Liver (tissue), 9 donors: ENCODE data around the gene SATB2. TPM values are rescaled to one million over a fixed set of nuclear protein-coding genes. Genes with fewer than 3 reads are reported as not detected.

ENCODE experiments used
- DNase-seq: peaks from one replicate; pipeline ENCODE4 v3.0.0-alpha.2; 2017; ENCODE audit warnings: low spot score
- H3K27ac ChIP-seq, 2 donors: one replicate each; pipeline ENCODE4 v1.7.0; 2013; ENCODE audit warnings: inconsistent platforms in 2 of 2, low read length in 2 of 2, control low read depth in 1 of 2, low read depth in 1 of 2, mild to moderate bottlenecking in 1 of 2
- H3K27me3 ChIP-seq, 4 donors: one replicate each; pipeline versions ENCODE4 v1.6.1 to v1.7.0; 2013; ENCODE audit warnings: low read length in 3 of 4, inconsistent platforms in 1 of 4, mild to moderate bottlenecking in 1 of 4, moderate library complexity in 1 of 4; ENCODE audit not compliant: control insufficient read depth in 4 of 4, insufficient read depth in 4 of 4
- H3K36me3 ChIP-seq, 4 donors: one replicate each; pipeline versions ENCODE4 v1.6.1 to v1.7.0; 2013; ENCODE audit warnings: low read length in 3 of 4, mild to moderate bottlenecking in 3 of 4, low read depth in 1 of 4, moderate library complexity in 1 of 4; ENCODE audit not compliant: control insufficient read depth in 4 of 4, insufficient read depth in 3 of 4
- H3K4me1 ChIP-seq, 4 donors: one replicate each; pipeline versions ENCODE4 v1.6.1 to v1.7.0; 2013; ENCODE audit warnings: low read length in 3 of 4, mild to moderate bottlenecking in 3 of 4, moderate library complexity in 1 of 4; ENCODE audit not compliant: control insufficient read depth in 4 of 4, insufficient read depth in 4 of 4
- H3K4me3 ChIP-seq, 3 donors: one replicate each; pipeline versions ENCODE4 v1.6.1 to v1.7.0; 2013; ENCODE audit warnings: low read length in 3 of 3, control low read depth in 1 of 3, low read depth in 1 of 3, mild to moderate bottlenecking in 1 of 3
- H3K9ac ChIP-seq, 2 donors: one replicate each; pipeline ENCODE4 v1.7.0; 2013; ENCODE audit warnings: low read length in 2 of 2, mild to moderate bottlenecking in 2 of 2, moderate library complexity in 2 of 2, control low read depth in 1 of 2, low read depth in 1 of 2
- H3K9me3 ChIP-seq, 4 donors: one replicate each; pipeline versions ENCODE4 v1.6.1 to v1.7.0; 2013; ENCODE audit warnings: low read length in 3 of 4; ENCODE audit not compliant: control insufficient read depth in 4 of 4
- EGR1 ChIP-seq, 2 donors: IDR thresholded peaks; 2 replicates each; pipeline ENCODE4 v1.6.1; 2016 to 2018; ENCODE audit warnings: antibody characterized with exemption in 2 of 2, low read depth in 2 of 2
- FOXA1 ChIP-seq: IDR thresholded peaks from 2 replicates; pipeline ENCODE4 v1.6.1; 2016; ENCODE audit warnings: antibody characterized with exemption
- GABPA ChIP-seq, 2 donors: IDR thresholded peaks in 1 of 2; conservative IDR thresholded peaks in 1 of 2; 2 replicates each; pipeline ENCODE4 v1.6.1; 2016; ENCODE audit warnings: antibody characterized with exemption in 2 of 2, mild to moderate bottlenecking in 1 of 2, moderate library complexity in 1 of 2
- HNF4A ChIP-seq, 2 donors: conservative IDR thresholded peaks; 2 replicates each; pipeline ENCODE4 v1.6.1; 2016; ENCODE audit warnings: antibody characterized with exemption in 2 of 2, mild to moderate bottlenecking in 2 of 2
- HNF4G ChIP-seq: IDR thresholded peaks from 2 replicates; pipeline ENCODE4 v1.6.1; 2016; ENCODE audit warnings: antibody characterized with exemption
- JUND ChIP-seq, 2 donors: IDR thresholded peaks; 2 replicates each; pipeline ENCODE4 v1.6.1; 2016; ENCODE audit warnings: antibody characterized with exemption in 2 of 2
- NR2F2 ChIP-seq: IDR thresholded peaks from 2 replicates; pipeline ENCODE4 v1.6.1; 2016; ENCODE audit warnings: antibody characterized with exemption
- RAD21 ChIP-seq, 2 donors: IDR thresholded peaks; 2 replicates each; pipeline ENCODE4 v1.6.1; 2016; ENCODE audit warnings: antibody characterized with exemption in 2 of 2, mild to moderate bottlenecking in 2 of 2
- SP1 ChIP-seq: IDR thresholded peaks from 2 replicates; pipeline ENCODE4 v1.6.1; 2018; ENCODE audit warnings: antibody characterized with exemption, mild to moderate bottlenecking
- TAF1 ChIP-seq: conservative IDR thresholded peaks from 2 replicates; pipeline ENCODE4 v1.6.1; 2016; ENCODE audit warnings: antibody characterized with exemption, mild to moderate bottlenecking
- YY1 ChIP-seq: IDR thresholded peaks from 2 replicates; pipeline ENCODE4 v1.6.1; 2016; ENCODE audit warnings: antibody characterized with exemption, mild to moderate bottlenecking
- WGBS: extraction: QIAGEN DNeasy Blood & Tissue Kit; methylation state at CpG from one replicate; pipeline ENCODE4 v1.1.7; 2013; 5-methylcytosine and 5-hydroxymethylcytosine counted together
- polyA plus RNA-seq, 2 donors: library from polyadenylated mRNA; stranded (reverse) in 1 of 2; unstranded in 1 of 2; fragments of 200-250 nt in 1 of 2; fragments of >200 nt in 1 of 2; fragmentation: Nextera tagmentation in 1 of 2; extraction: Ambion mirVana in 1 of 2; gene quantifications; one replicate each; pipeline versions ENCODE4 v1.2.1 to v1.2.3, GENCODE V29; 2013 to 2015
- total RNA-seq, 2 donors: library from RNA; depleted of rRNA; stranded (reverse); fragments of >200 nt; gene quantifications; one replicate each; pipeline ENCODE4 v1.2.3, GENCODE V29; 2014
- TF ChIP-seq, protein P1 (sequence below): IDR thresholded peaks from 2 replicates; pipeline ENCODE4 v1.6.1; 2016; ENCODE audit warnings: antibody characterized with exemption
- TF ChIP-seq, protein P2 (sequence below): IDR thresholded peaks from 2 replicates; pipeline ENCODE4 v1.6.1; 2016; ENCODE audit warnings: antibody characterized with exemption
- TF ChIP-seq, protein P3 (sequence below): fragments of 150-350 bp; IDR thresholded peaks from 2 replicates; pipeline ENCODE4 v1.5.1; 2017; ENCODE audit warnings: improper control_type of control experiment, low read depth, low read length; ENCODE audit not compliant: missing input control
- TF ChIP-seq, protein P4 (sequence below): IDR thresholded peaks from 2 replicates; pipeline ENCODE4 v1.6.1; 2016; ENCODE audit warnings: antibody characterized with exemption
- donor health status: healthy.
- donor health status: healthy.
- donor health status: healthy.
- donor health status: healthy.
- donor health status: healthy.

Gene SATB2
- total and polyA plus RNA-seq, 4 donors = 0.19 to 2.3 (median 0.91) TPM

DNA sequence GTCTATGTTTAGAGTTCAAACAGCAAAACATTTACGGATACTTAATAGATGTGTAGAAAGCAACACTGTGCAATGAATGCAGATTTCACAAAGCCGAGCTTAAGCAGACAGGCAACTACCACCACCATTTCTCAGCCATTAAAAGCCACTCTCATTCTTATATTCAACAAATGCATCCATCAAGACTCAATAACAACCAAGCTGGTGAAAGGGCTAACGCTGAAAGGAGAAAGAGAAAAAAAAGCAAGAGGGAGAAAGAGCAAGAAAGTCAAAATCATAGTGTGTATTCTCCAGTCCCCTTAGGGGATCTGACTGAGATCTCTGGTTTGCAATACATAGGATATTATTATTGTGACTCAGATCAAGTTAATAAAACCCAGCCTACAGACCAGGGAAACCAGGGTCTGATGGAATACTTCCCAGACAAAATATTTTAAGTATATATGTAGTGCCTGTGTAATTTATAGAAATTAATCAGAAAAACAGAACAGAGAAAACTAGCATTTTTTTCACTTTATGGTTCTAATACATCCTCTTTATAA, 14.1 kb downstream of the SATB2 start:
- H3K9ac ChIP-seq = no peak overlapping the region
- no peak overlapping the region for H3K27ac ChIP-seq
- H3K36me3 ChIP-seq = no peaks in the 10 kb centered on the region
- no peak overlapping the region for H3K4me3 ChIP-seq
- DNase-seq = no peak
- H3K27me3 ChIP-seq = no peaks in the 10 kb centered on the region
- H3K9me3 ChIP-seq = no peaks in the 10 kb centered on the region
- TF ChIP-seq EGR1 (IDR thresholded peaks at IDR 0.05; ENCODE audit: low read depth in 2 of 2) (no peak), JUND (IDR thresholded peaks at IDR 0.05) (no peak), NR2F2 (no peak), RAD21 (IDR thresholded peaks at IDR 0.05) (no peak), FOXA1 (no peak), SP1 (no peak), GABPA (IDR thresholded peaks at IDR 0.05 in 1 of 2, conservative IDR thresholded peaks at IDR 0.05 in 1 of 2) (no peak)
- TF ChIP-seq, protein P1, sequence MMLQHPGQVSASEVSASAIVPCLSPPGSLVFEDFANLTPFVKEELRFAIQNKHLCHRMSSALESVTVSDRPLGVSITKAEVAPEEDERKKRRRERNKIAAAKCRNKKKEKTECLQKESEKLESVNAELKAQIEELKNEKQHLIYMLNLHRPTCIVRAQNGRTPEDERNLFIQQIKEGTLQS = no peak
- TF ChIP-seq, protein P2, sequence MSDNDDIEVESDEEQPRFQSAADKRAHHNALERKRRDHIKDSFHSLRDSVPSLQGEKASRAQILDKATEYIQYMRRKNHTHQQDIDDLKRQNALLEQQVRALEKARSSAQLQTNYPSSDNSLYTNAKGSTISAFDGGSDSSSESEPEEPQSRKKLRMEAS = no peak
- TF ChIP-seq, protein P3, sequence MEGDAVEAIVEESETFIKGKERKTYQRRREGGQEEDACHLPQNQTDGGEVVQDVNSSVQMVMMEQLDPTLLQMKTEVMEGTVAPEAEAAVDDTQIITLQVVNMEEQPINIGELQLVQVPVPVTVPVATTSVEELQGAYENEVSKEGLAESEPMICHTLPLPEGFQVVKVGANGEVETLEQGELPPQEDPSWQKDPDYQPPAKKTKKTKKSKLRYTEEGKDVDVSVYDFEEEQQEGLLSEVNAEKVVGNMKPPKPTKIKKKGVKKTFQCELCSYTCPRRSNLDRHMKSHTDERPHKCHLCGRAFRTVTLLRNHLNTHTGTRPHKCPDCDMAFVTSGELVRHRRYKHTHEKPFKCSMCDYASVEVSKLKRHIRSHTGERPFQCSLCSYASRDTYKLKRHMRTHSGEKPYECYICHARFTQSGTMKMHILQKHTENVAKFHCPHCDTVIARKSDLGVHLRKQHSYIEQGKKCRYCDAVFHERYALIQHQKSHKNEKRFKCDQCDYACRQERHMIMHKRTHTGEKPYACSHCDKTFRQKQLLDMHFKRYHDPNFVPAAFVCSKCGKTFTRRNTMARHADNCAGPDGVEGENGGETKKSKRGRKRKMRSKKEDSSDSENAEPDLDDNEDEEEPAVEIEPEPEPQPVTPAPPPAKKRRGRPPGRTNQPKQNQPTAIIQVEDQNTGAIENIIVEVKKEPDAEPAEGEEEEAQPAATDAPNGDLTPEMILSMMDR = no peak
- 71% methylated on average over 3 of the region's 3 CpGs for WGBS
- peaks cover 0 to 2% (median 0%) of the 10 kb centered on the region in 4 donors for H3K4me1 ChIP-seq

DNA sequence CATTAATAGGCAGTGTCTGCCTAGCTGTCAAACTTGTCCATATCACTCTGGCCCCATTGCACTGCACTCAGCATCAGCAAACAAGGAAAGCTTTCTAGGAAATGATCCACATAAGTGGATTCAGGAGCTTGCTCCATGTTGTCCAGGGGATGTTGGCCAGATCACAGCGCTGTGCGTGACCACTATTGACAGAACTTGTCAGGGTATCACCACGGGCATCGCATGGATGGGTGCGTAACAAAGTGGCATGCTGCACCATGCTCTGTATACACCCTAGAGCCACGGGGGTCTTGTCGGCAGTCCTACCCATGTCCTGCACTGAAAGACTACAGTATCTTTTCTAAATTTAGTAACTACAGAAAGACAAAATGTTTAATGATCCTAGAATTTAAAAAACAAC, 15.6 kb downstream of the SATB2 start:
- H3K27ac ChIP-seq = no peak overlapping the region
- no peak for DNase-seq
- H3K9ac ChIP-seq = no peak overlapping the region
- H3K27me3 ChIP-seq = no peaks in the 10 kb centered on the region
- WGBS = 95% methylated on average over 7 of the region's 7 CpGs
- H3K4me3 ChIP-seq = no peak overlapping the region
- peaks cover 0 to 2% (median 0%) of the 10 kb centered on the region in 4 donors for H3K4me1 ChIP-seq
- no peaks in the 10 kb centered on the region for H3K36me3 ChIP-seq
- H3K9me3 ChIP-seq = no peaks in the 10 kb centered on the region
- TF ChIP-seq HNF4A (conservative IDR thresholded peaks at IDR 0.05) = no peak
- no peak for TF ChIP-seq HNF4G
- TF ChIP-seq EGR1 (IDR thresholded peaks at IDR 0.05; ENCODE audit: low read depth in 2 of 2) = no peak
- TF ChIP-seq GABPA (IDR thresholded peaks at IDR 0.05 in 1 of 2, conservative IDR thresholded peaks at IDR 0.05 in 1 of 2) = no peak
- TF ChIP-seq, protein P4, sequence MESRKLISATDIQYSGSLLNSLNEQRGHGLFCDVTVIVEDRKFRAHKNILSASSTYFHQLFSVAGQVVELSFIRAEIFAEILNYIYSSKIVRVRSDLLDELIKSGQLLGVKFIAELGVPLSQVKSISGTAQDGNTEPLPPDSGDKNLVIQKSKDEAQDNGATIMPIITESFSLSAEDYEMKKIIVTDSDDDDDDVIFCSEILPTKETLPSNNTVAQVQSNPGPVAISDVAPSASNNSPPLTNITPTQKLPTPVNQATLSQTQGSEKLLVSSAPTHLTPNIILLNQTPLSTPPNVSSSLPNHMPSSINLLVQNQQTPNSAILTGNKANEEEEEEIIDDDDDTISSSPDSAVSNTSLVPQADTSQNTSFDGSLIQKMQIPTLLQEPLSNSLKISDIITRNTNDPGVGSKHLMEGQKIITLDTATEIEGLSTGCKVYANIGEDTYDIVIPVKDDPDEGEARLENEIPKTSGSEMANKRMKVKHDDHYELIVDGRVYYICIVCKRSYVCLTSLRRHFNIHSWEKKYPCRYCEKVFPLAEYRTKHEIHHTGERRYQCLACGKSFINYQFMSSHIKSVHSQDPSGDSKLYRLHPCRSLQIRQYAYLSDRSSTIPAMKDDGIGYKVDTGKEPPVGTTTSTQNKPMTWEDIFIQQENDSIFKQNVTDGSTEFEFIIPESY = no peak
- no peak for TF ChIP-seq TAF1
- no peak for TF ChIP-seq SP1
- TF ChIP-seq YY1 = no peak
- TF ChIP-seq JUND (IDR thresholded peaks at IDR 0.05) = no peak
- TF ChIP-seq, protein P3 = no peak
- TF ChIP-seq, protein P1 = no peak
